GM18499 (cell line): Measurements from ENCODE around the gene FHOD1.

Experiments used
- ATAC-seq: cut with Tn5 transposase; IDR thresholded peaks from one replicate; pipeline ENCODE4 v1.9.1; 2021; ENCODE audit warnings: moderate number of reproducible peaks; ENCODE audit not compliant: insufficient read depth, unreplicated experiment

Gene FHOD1

GRCh38 chr16:67211674-67212073 is 35.6 kb downstream of the FHOD1 start:
- no peak for ATAC-seq

- ATAC-seq, result no peak
These were observed 37.0 kb downstream of the FHOD1 start for GRCh38 chr16:67210069-67210937.

- no peak for ATAC-seq
These were observed 37.7 kb downstream of the FHOD1 start for GRCh38 chr16:67209565-67209964.

GRCh38 chr16:67208154-67208896 is 39.0 kb downstream of the FHOD1 start:
- ATAC-seq, result no peak

GRCh38 chr16:67207249-67208091 is 39.8 kb downstream of the FHOD1 start:
- ATAC-seq, result no peak

- no peak for ATAC-seq
These were observed 40.4 kb downstream of the FHOD1 start for GRCh38 chr16:67206838-67207248.

- ATAC-seq, result no peak
These were observed 41.0 kb downstream of the FHOD1 start for GRCh38 chr16:67206129-67206837.

- ATAC-seq, result no peak
These were observed 43.2 kb downstream of the FHOD1 start for GRCh38 chr16:67204076-67204475.

GRCh38 chr16:67202956-67203493 is 44.3 kb downstream of the FHOD1 start:
- no peak for ATAC-seq

GRCh38 chr16:67202426-67202825 is 44.9 kb downstream of the FHOD1 start:
- no peak for ATAC-seq

GRCh38 chr16:67201411-67202345 is 45.6 kb downstream of the FHOD1 start:
- no peak for ATAC-seq

- no peak for ATAC-seq
These were observed 46.8 kb downstream of the FHOD1 start for GRCh38 chr16:67200491-67200890.

GRCh38 chr16:67199808-67200198 is 47.5 kb downstream of the FHOD1 start:
- ATAC-seq, result no peak

- ATAC-seq, result no peak
These were observed 48.1 kb downstream of the FHOD1 start, which contains the start of gene ELMO3 for GRCh38 chr16:67199011-67199807. ELMO3 (plus strand) TSS chr16:67199131; CDS start chr16:67199327, 196 bp downstream.

GRCh38 chr16:67198238-67198734 is 49.0 kb downstream of the FHOD1 start:
- no peak for ATAC-seq

- ATAC-seq, result no peak
These were observed 49.6 kb downstream of the FHOD1 start for GRCh38 chr16:67197704-67198103.

- no peak for ATAC-seq
These were observed 50.4 kb downstream of the FHOD1 start for GRCh38 chr16:67196881-67197280.

- no peak for ATAC-seq
These were observed 51.6 kb downstream of the FHOD1 start for GRCh38 chr16:67195676-67196075.
